ENCODE measurements around the gene CPEB1. TPM values are rescaled to one million over a fixed set of nuclear protein-coding genes. Genes with fewer than 3 reads are reported as not detected.

The CPEB1 gene
- total and polyA plus RNA-seq, 2 experiments from 2014 or later = 4.1 to 9.4 TPM

- H3K4me1 Mint-ChIP-seq = peaks cover 7% of the 10 kb centered on the region
- TF ChIP-seq ZNF331 (CRISPR knock-in tag; IDR thresholded peaks at IDR 0.05; ENCODE audit: low read depth) = no peak
- TF ChIP-seq ZNF462 (CRISPR knock-in tag; IDR thresholded peaks at IDR 0.05) = no peak
- TF ChIP-seq EZH2phosphoT487 (IDR thresholded peaks at IDR 0.05; ENCODE audit: unreplicated experiment) = no peak
- TF ChIP-seq CTCF (conservative IDR thresholded peaks at IDR 0.05; ENCODE audit: low read depth in 2 of 2) = no peak
- no peak for TF ChIP-seq JUNB (IDR thresholded peaks at IDR 0.05; ENCODE audit: unreplicated experiment)
- TF ChIP-seq REST (IDR thresholded peaks at IDR 0.05; ENCODE audit: unreplicated experiment) = no peak
- TF ChIP-seq ETS1 (IDR thresholded peaks at IDR 0.05) = no peak
- TF ChIP-seq STAT1 (IDR thresholded peaks at IDR 0.05; ENCODE audit: unreplicated experiment) = no peak
- TF ChIP-seq CREB1 (CRISPR knock-in tag; IDR thresholded peaks at IDR 0.05; ENCODE audit: low read depth) = no peak
- TF ChIP-seq ZNF114 (CRISPR knock-in tag; IDR thresholded peaks at IDR 0.05) = no peak
- TF ChIP-seq EZH2 (IDR thresholded peaks at IDR 0.05; ENCODE audit: low read depth, unreplicated experiment) = no peak
- TF ChIP-seq POLR2AphosphoS5 (IDR thresholded peaks at IDR 0.05; ENCODE audit: low read depth) = no peak
- no peaks in the 10 kb centered on the region for H3K9me3 Mint-ChIP-seq
- Histone ChIP-seq H3K9me2 (ENCODE audit: insufficient read depth) (no peaks in the 10 kb centered on the region), H3K27ac (ENCODE audit: low read depth) (no peak overlapping the region), H3F3A (replicated peaks; ENCODE audit: low read depth) (no peaks in the 10 kb centered on the region), H4K20me1 (replicated peaks; ENCODE audit: insufficient read depth) (peaks cover 3% of the 10 kb centered on the region), H3K79me2 (replicated peaks; ENCODE audit: insufficient read depth) (no peaks in the 10 kb centered on the region), H2AFZ (no peak overlapping the region), H3K36me3 (ENCODE audit: insufficient read depth) (no peaks in the 10 kb centered on the region), H3K27me3 (ENCODE audit: insufficient read depth) (no peaks in the 10 kb centered on the region), H3K4me1 (ENCODE audit: insufficient read depth) (no peaks in the 10 kb centered on the region), H3K4me2 (no peak overlapping the region), H3K4me3 (no peak overlapping the region)
- DNase-seq (ENCODE audit: low spot score) = no peak
- H3K4me3 Mint-ChIP-seq = no peak overlapping the region
- H3K27ac Mint-ChIP-seq = no peak overlapping the region
- peaks cover 18% of the 10 kb centered on the region for H3K27me3 Mint-ChIP-seq (ENCODE audit: insufficient read depth, low read depth, poor library complexity)
- no peak for ATAC-seq
- H3K36me3 Mint-ChIP-seq (ENCODE audit: low read depth) = no peaks in the 10 kb centered on the region; the same call in 1 of the 3 replicates
These were observed 13.2 kb upstream of the CPEB1 start for GRCh38 chr15:82660378-82660777.
